Kidney (tissue), 14 donors: Measurements from ENCODE around the gene ADRA2A. TPM values are rescaled to one million over a fixed set of nuclear protein-coding genes. Genes with fewer than 3 reads are reported as not detected.

Experiments
- DNase-seq, 5 donors: peaks; one replicate each; pipeline ENCODE4 v3.0.0-alpha.2; 2013 to 2020
- FAIRE-seq: peaks from 2 replicates; lab custom pipeline; 2012; peaks lifted over from hg19 to GRCh38; lab: Jason Lieb, UNC
- H3K27ac ChIP-seq, 2 donors: one replicate each; pipeline ENCODE4 v1.7.0; 2013; ENCODE audit warnings: low read depth in 2 of 2, low read length in 2 of 2, inconsistent platforms in 1 of 2
- H3K27me3 ChIP-seq: one replicate; pipeline ENCODE4 v1.7.1; 2013; ENCODE audit warnings: low read length, inconsistent platforms; ENCODE audit not compliant: control insufficient read depth, insufficient read depth
- H3K36me3 ChIP-seq, 3 donors: one replicate each; pipeline versions ENCODE4 v1.7.0 to v1.7.1; 2013; ENCODE audit warnings: low read length in 3 of 3, control low read depth in 1 of 3, inconsistent platforms in 1 of 3; ENCODE audit not compliant: insufficient read depth in 3 of 3, control insufficient read depth in 2 of 3
- H3K4me1 ChIP-seq, 3 donors: one replicate each; pipeline versions ENCODE4 v1.7.0 to v1.7.1; 2013; ENCODE audit warnings: low read length in 3 of 3, inconsistent platforms in 1 of 3, low read depth in 1 of 3; ENCODE audit not compliant: control insufficient read depth in 2 of 3, insufficient read depth in 2 of 3
- H3K4me3 ChIP-seq, 3 donors: one replicate each; pipeline versions ENCODE4 v1.7.0 to v1.8.1; 2013; ENCODE audit warnings: low read length in 3 of 3, control low read depth in 1 of 3, inconsistent platforms in 1 of 3
- H3K9ac ChIP-seq, 3 donors: one replicate each; pipeline versions ENCODE4 v1.7.0 to v1.7.1; 2013; ENCODE audit warnings: low read length in 3 of 3, control low read depth in 1 of 3, inconsistent platforms in 1 of 3
- H3K9me3 ChIP-seq, 3 donors: one replicate each; pipeline versions ENCODE4 v1.7.0 to v1.7.1; 2013; ENCODE audit warnings: low read length in 3 of 3, control low read depth in 1 of 3, inconsistent platforms in 1 of 3; ENCODE audit not compliant: control insufficient read depth in 2 of 3, insufficient read depth in 1 of 3
- intact Hi-C: fragments of 100-400 bp; cut with DNase I; formaldehyde crosslinking; loops from one replicate; pipeline ENCODE4 v1.11.1; 2022
- polyA plus RNA-seq: library from polyadenylated mRNA; stranded (reverse); fragments of 350-450 nt; fragmentation: Illumina TruSeq; extraction: RNeasy Lipid Tissue Mini Kit (QIAGEN cat#74804); gene quantifications from one replicate; pipeline ENCODE4 v1.2.3, GENCODE V29; 2014; ENCODE audit warnings: low read depth, low replicate concordance; ENCODE audit not compliant: insufficient read depth
- total RNA-seq: library from RNA; stranded (reverse); fragmentation: NEBNext Ultra II Directional; extraction: Animal tissue kit (Norgen Biotek cat#: 25700); gene quantifications from one replicate; pipeline ENCODE4 v1.2.1, GENCODE V29; 2021
- TF ChIP-seq, protein P1 (sequence below): IDR thresholded peaks from 3 replicates; pipeline ENCODE4 v1.5.1; 2012; ENCODE audit warnings: mild to moderate bottlenecking, moderate library complexity, borderline replicate concordance; ENCODE audit not compliant: insufficient read depth; ENCODE audit errors: extremely low read depth
- donor health status: control.
- donor health status: control.
- donor health status: control.
- donor health status: control.
- donor health status: control.
- donor health status: DM: yes; HTN: yes; CAD: no.
- donor health status: Normal renal cell carcinoma (clear cell type).

The ADRA2A gene
- total and polyA plus RNA-seq, 2 donors from 2014 or later: 1.2 to 7.8 TPM

- Histone ChIP-seq H3K9me3 (no peaks in the 10 kb centered on the region), H3K27me3 (no peaks in the 10 kb centered on the region), H3K36me3 (no peaks in the 10 kb centered on the region), H3K9ac (no peak overlapping the region), H3K4me1 (no peaks in the 10 kb centered on the region), H3K27ac (no peak overlapping the region), H3K4me3 (no peak overlapping the region)
- DNase-seq (no peak), FAIRE-seq (no peak)
- TF ChIP-seq, protein P1, sequence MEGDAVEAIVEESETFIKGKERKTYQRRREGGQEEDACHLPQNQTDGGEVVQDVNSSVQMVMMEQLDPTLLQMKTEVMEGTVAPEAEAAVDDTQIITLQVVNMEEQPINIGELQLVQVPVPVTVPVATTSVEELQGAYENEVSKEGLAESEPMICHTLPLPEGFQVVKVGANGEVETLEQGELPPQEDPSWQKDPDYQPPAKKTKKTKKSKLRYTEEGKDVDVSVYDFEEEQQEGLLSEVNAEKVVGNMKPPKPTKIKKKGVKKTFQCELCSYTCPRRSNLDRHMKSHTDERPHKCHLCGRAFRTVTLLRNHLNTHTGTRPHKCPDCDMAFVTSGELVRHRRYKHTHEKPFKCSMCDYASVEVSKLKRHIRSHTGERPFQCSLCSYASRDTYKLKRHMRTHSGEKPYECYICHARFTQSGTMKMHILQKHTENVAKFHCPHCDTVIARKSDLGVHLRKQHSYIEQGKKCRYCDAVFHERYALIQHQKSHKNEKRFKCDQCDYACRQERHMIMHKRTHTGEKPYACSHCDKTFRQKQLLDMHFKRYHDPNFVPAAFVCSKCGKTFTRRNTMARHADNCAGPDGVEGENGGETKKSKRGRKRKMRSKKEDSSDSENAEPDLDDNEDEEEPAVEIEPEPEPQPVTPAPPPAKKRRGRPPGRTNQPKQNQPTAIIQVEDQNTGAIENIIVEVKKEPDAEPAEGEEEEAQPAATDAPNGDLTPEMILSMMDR: no peak
- intact Hi-C loops: no loop called here
Observed at GRCh38 chr10:111113961-111114757, 37.3 kb downstream of the ADRA2A start.

GRCh38 chr10:111114758-111115500 lies 38.1 kb downstream of the ADRA2A start:
- Histone ChIP-seq H3K9me3 (no peaks in the 10 kb centered on the region), H3K27ac (no peak overlapping the region), H3K36me3 (no peaks in the 10 kb centered on the region), H3K27me3 (no peaks in the 10 kb centered on the region), H3K4me3 (no peak overlapping the region), H3K9ac (no peak overlapping the region), H3K4me1 (no peaks in the 10 kb centered on the region)
- intact Hi-C loops: no loop called here
- DNase-seq (no peak), FAIRE-seq (no peak)
- TF ChIP-seq, protein P1: no peak

DNA sequence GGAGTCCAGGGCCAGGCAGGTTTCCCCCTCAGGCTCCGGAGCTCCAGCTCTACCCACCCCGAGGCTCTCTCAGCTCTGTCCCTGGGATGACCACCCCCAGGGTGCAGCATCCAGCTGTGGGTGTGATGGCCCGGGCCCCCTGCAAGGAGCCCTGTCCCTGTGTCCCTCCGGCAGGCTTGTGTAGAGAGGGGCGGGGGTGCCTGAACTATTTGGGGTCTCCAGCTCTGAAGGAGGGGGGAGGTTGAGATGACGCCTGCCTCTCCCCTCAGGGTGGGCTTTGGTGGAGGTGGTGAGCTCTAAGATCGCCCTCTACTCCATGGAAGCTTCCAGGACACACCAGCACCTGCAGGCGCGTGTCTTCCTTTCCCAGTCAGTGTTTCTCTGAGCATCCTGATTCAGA lies 39.4 kb downstream of the ADRA2A start:
- DNase-seq: no peak
- FAIRE-seq: no peak
- TF ChIP-seq, protein P1: no peak
- Histone ChIP-seq H3K9ac (no peak overlapping the region), H3K36me3 (no peaks in the 10 kb centered on the region), H3K27me3 (no peaks in the 10 kb centered on the region), H3K27ac (no peak overlapping the region), H3K9me3 (no peaks in the 10 kb centered on the region), H3K4me1 (no peaks in the 10 kb centered on the region), H3K4me3 (no peak overlapping the region)
- intact Hi-C loops: no loop called here
